Stimulated activated CD4-positive, alpha-beta T cell treated with anti-CD3 and anti-CD28 coated beads, Interleukin-1b, Interleukin-23, amount 100 ng/mL, for 4 hours (primary cell): ENCODE measurements around the gene CNOT1.
"Not testable (repeated sequence)": the region's sequence is repeated elsewhere in the genome, so short reads cannot be mapped to it uniquely, and the experiment has no call there.

Experiments used
- DNase-seq, 2 donors: peaks; one replicate each; pipeline ENCODE4 v3.0.0-alpha.2; 2020; ENCODE audit warnings: low read depth in 2 of 2

Gene CNOT1

GRCh38 chr16:58638148-58639036 is 8.8 kb upstream of the CNOT1 start:
- no peak for DNase-seq

GRCh38 chr16:58637021-58637420 is 7.4 kb upstream of the CNOT1 start:
- DNase-seq = not testable (repeated sequence)

GRCh38 chr16:58636466-58636865 is 6.8 kb upstream of the CNOT1 start:
- DNase-seq = no peak

DNA sequence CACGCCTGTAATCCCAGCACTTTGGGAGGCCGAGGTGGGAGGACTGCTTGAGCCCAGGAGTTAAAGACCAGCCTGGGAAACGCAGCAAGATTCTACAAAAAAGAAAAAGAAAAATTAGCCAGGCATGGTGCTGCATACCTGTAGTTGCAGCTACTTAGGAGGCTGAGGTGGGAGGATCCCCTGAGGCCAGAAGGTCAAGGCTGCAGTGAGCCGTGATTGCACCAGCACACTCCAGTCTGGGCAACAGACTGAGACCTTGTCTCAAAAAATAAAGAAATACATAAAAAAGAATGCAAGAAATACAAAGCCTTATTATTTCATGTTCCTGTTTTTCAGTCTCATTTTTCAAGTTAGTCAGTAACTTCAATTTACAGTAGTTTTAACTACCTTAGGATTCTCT is 5.9 kb upstream of the CNOT1 start:
- no peak for DNase-seq

DNA sequence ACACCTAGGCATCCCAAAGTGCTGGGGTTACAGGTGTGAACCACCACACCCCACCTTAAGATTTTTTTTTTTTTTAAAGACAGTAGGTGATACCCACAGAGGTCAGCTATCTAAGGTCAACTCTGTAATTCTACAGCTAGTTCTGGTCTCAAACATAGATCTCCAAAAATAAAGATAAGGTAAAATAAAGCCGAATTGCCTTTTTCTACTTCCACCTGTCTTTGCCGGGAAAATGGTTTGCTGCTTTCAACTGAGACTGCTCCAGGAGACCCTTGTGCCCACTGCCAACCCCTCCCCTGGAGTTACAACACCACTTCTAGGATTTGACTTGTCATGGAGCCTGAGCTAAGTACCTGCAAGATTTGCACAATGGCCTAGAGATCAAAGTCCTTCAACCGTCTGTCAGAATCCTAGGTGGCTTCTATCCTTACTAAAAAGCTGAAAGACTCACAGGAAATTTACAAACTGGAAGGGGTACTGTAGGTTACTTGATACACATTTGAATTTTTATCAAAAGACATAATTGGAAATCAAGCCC is 4.7 kb upstream of the CNOT1 start:
- no peak for DNase-seq

GRCh38 chr16:58628845-58629732 is 537 bp downstream of the CNOT1 start:
- DNase-seq = peak; percentile 5 to 26

DNA sequence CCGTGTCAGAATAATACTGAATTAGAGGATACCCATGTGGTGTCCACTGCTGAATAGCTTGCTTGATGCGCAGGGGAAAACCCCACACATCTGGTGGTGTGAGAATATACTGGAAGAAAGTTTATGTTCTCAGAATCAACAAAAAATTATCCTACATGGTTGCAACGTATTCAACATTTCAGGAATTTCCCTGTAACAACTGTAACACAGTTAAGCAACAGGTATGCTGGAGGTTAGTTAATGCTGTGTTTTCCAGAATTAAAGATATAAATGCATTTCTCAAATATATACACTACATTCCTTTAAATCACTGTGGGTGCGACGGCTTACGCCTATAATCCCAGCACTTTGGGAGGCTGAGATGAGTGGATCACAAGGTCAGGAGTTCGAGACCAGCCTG is 5.4 kb downstream of the CNOT1 start:
- no peak for DNase-seq

- DNase-seq = no peak
Observed at GRCh38 chr16:58620396-58620795, 9.2 kb downstream of the CNOT1 start.

GRCh38 chr16:58615280-58615679 is 14.3 kb downstream of the CNOT1 start:
- DNase-seq = no peak

DNA sequence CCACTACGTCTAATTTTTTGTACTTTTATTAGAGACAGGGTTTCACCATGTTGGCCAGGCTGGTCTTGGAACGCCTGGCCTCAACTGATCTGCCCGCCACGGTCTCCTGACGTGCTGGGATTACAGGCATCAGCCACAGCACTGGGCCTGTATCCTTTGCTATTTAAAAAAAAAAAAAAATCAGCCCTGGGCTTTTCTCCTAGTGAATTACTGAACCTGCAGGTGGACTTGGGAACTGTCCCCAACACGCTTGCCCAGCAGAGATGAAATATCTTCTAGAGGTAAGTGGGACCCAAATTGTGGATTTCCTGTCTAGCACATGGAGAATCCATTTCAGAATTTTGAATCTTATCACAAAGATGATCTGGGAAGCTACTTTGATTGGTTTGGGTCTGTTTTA is 14.8 kb downstream of the CNOT1 start:
- DNase-seq = no peak

DNA sequence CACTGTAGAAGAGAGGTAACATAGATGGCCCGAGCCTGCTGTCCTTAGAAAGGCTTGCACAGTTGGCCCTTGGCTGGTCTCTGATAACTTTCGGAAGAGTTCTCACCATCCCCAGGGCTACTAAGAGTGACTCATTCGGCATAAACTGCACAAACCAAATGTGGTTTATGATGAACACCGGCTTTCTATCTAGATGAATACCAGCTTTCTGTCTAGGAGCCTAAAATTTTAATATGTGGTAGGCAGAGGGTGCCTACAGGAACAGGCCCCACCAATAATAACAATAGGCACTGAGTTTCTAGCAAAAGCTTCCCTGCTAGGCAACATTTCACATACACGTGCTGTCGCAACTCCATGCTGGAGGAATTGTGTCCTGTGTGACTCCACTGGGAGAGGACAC is 15.4 kb downstream of the CNOT1 start:
- no peak for DNase-seq

GRCh38 chr16:58612965-58613364 is 16.7 kb downstream of the CNOT1 start:
- DNase-seq = not testable (repeated sequence)

DNA sequence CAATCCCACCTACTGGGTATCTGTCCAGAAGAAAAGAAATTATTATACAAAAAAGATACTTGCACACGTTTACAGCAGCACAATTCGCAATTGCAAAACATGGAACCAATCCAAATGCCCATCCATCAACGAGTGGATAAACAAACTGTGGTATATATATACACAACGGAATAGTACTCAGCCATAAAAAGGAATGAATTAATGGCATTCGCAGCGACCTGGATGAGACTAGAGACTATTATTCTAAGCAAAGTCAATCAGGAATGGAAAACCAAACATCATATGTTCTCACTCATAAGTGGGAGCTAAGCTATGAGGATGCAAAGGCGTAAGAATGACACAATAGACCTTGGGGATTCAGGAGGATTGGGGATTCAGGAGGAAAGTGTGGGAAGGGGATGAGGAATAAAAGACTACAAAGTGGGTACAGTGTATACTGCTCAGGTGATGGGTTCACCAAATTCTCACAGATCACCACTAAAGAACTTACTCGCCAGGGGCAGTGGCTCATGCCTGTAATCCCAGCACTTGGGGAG is 21.0 kb downstream of the CNOT1 start:
- DNase-seq = no peak

DNA sequence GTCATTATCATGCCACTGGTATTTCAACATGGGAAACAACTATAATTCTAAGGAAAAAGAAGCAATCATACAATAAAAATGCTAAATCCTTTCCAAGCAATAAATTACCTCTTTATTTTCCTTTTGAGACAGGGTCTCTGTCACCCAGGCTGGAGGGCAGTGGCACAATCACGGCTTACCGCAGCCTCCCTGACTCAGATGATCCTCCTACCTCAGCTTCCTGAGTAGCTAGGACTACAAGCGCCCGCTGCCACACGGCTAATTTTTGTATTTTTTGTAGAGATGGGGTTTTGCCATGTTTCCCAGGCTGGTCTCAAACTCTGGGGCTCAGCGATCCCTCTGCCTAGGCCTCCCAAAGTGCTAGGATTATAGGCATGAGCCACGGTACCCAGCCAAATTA is 24.1 kb downstream of the CNOT1 start:
- no peak for DNase-seq

- DNase-seq = no peak
Observed at GRCh38 chr16:58591083-58591482, 38.5 kb downstream of the CNOT1 start.

DNA sequence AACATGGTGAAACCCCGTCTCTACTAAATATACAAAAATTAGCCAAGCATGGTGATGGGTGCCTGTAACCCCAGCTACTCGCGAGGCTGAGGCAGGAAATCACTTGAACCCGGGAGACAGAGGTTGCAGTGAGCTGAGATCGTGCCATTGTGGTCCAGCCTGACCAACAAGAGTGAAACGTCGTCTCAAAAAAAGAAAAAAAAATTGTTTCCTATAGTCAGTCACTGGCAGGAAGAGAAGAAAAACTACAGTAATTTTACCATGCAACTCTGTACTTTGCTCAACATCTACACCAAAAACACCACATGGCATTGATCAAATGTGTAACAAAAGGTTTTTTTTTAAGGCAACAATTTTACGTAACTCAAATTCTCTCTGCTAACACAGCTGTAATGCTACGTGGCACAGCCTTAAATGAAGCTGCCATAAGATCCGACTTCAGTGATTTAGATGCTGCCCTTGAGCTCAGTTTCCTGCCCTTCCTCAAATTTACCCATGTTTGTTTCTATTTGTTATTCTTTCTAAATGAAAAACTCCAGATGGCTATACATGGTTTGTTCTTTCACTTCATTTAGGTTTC is 40.2 kb downstream of the CNOT1 start:
- DNase-seq = no peak

DNA sequence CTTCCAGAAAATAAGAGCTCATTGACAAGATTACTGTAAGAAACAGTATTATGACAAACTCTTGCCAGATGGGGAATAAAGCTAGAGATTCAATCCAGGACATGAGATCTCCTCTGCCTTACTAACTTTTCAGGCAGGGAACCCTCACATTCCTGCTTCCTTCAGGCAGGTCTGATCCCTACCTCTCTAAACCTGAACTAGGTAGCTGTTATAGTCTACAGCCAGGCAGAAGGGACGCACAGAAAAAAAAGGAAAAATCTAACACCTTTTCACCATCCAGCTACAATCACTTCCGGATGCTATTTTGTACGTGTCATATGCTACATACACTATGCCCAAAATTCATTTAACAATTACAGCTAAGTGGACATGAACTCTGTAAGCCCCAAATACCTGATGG is 41.2 kb downstream of the CNOT1 start:
- no peak for DNase-seq

DNA sequence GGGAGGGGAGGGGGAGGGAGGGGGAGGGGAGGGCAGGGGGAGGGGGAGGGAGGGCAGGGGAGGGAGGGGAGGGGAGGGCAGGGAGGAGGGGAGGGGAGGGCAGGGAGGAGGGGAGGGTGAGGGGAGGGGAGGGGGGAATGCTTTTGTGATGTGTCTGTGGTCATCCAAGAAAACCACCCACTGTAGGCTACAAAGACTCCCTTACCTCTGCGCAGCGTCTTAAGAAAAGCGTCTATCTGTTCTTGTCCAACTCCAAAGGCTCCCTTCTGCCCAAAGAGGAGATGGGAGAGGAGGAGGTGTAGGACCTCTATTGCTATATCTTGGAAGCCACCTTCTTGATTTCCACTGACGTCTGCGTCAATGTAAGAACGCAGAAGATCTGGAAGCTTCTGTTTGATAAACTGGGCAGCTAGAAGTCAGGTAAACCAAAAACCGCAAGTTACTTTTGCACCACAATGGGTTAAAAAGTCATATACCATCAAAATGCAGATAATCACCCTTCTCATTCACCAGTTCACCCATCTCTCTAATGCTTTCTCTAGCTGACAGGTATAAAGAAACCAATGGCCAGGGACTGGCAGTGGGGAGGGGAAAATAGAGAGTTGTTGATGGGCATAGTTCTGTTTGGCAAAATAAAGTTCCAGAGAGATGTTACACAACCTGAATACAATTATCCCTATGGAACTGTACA is 43.1 kb downstream of the CNOT1 start:
- no peak for DNase-seq

DNA sequence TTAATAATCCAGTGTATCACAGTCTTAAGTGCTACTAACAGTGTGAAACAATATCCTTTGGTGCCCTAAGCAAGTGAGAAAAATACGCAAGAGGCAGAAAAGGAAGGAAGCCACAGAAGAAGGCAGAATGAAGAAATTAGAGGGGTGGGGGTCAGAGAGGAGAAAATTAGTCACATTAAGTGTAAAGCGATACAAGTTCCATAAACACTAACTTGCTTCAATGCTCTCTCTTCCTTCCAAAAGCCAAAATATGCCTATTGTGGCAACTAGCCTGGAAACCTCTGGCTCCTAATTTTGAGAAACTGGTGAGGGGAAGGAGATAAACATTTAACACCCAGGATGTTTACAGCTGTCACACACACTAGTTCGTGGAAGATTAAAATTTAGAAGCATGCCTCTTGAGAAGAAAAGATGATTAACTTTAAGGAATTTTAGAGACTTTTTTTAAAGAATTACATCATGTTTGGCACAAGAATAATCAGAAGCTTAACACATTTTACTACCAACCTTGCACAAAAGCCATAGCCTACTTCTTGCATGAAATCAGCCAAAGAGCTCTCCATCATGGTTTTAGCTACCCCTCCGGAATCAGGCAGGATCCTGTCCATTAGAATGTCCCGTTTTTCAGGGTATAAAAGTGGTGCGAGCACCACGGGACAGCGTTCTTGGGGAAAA is 44.7 kb downstream of the CNOT1 start:
- no peak for DNase-seq

- DNase-seq = no peak
Observed at GRCh38 chr16:58582971-58583765, 46.5 kb downstream of the CNOT1 start.
